ENCODE measurements around the gene SPATA32.

Gene SPATA32

DNA sequence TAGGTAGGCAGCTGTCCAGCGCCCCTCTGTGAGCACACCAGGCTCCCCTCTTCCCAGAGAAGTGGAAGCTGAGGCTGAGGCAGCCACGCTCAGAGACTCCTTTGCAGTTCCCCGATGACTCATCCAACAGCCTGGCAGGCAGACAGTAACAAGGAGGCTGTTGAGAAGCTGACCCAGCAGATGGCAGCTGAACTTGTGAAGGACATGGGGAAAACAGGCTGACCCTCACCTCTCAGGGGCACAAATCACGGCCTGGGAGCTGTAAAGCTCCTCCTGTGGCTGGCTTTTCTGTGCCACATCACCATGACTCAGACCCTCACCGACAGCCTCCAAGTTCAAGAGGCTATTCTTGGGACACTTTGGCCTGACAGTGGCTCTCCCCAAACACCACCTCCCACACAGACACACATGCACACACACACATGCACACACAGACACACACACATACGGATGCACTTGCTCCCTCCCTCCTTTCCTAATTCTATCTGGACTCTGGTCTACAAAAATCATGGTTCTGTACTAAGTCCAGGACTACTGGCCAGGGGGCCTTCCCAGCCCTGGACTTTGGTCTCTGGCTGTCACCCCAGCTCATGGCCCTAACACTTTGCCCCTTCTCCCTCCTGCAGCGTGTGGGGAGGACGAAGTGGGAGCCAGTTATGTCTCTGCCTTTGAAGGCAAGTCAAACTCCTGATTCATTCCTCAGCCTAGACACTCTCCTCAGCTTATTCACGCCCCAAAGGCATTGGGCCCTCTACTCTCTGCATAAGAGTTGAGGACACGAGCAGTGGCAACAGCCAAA, 31.7 kb upstream of the SPATA32 start:
- no peak for DNase-seq

DNA sequence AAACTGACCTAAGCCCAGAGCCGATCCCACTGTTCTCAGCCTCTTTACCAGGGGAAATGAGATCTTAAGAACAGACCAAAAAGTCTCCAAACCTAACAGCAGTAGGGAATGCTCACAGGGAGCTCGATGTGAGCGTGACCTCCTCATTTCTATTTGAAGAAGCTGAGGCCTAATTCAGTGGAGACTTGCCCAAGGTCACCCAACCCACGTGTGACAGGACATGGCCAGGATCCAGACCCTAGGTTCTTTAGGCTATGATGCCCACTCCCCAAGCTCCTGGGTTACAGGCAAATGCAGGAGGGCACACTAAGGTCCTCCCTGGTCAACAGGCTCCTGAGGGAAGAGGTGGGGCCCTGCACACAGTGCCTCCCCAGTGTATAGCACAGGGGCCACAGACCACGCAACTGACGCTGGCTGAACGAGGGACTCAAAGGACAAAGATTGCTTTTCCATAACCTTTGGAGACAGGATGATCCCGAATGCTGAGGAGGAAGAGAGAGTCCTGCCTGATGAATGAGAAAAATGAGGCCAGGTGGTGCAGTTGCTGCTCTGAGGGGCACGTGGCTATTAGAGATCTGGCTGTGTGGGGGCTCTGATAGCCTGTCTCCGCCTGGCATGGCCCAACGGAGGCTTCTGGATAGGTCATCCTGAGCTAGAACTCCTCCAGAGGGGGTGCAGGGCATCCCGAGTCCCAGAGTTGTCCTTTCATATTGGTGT, 31.0 kb upstream of the SPATA32 start:
- DNase-seq = no peak

DNA sequence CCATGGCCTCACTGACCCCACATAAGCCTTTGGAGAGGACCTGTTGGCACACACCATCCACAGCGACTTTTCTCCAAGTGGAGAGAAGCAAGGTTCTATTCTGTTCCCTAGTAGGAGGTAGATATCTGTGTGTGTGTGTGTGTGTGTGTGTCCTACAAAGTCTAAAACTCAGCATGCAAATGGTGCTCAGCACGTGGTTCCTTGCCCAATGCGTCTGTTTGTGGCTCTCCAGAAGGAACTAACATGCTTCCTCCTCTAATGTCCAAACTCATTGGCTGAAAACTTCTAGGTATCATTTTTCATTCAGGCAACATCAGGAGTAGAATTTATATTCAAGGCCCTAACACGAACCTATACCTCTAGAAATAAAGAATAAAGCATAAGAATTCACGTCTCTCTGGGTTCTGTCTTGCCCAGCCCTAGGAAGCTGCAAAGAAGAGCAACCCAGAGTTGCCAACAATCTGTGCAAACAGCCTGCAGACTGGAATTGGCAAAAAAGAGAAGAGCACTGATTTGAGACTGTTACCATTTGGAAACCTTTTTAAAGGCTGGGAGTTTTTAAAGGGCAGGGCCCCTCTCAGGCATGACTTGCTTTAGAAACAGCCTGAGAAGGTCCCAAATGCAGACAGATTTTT, 29.4 kb upstream of the SPATA32 start:
- no peak for DNase-seq

DNA sequence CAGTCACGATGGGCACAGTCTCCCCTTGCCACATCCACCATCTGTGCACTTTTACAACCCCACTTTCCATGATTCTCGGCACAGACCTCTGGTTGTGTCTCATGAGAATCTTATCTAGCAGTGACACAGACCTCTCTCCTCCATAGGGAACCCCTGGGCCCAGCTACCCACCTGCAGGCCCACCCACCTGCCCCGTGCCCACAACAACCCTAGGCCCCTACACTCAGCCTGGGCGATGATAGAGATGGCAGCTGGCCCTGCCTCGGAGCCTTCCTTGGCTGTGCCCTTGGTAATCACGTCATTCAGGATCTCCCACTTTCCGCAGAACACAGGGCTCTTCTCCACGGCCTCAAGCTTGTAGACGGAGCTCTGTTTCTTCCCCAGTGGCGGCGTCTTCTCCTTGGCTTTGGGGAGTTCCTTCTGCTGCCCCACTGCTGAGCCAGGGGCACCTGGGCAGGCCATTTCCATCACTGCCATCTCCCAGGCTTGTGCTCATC, 28.4 kb upstream of the SPATA32 start:
- no peak for DNase-seq

DNA sequence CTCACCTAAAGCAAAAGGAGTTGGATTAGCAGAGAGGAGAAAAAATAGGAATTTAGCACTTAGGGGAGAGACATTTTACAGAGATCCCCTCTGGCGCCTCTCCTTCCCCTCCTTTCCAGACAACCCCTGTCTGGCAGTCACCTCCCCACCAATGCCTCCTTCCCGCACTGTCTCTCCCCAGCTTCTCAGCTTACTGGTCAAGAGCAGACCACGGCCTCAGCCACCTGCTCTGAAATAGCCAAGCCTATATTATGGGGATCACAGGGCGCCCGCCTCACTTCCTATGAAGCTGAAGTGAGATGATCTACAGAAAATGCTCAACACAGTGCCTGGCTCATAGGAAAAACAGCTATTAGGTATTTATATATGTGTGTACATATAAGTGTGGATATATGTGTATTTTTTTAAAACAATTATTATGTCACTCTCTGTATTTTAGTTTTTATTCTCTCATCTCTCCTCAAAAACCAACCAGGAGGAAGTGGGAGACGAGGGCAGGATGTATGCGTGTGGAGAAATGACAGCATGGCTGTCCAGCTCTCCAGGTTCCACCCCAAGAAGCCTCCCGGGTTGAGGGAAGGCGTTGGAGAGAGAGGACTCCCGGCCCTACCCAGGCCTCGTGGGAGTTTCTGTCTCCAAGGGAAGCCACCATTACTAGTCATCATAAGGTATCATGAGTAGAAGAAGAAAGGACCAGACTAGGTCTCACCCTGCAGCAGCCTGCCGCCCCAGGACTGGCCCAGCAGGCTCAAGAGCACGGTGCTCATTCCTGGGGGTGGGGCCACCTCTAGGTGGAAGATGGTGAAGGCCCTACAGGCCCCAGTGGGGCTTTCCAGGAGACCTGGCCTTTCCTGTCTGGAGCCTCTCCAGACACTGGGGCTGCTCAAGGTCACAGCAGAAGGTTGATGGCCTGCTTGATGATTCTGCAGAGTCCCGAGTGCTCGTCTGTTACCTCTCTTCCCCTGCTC, 27.7 kb upstream of the SPATA32 start:
- DNase-seq = no peak

DNA sequence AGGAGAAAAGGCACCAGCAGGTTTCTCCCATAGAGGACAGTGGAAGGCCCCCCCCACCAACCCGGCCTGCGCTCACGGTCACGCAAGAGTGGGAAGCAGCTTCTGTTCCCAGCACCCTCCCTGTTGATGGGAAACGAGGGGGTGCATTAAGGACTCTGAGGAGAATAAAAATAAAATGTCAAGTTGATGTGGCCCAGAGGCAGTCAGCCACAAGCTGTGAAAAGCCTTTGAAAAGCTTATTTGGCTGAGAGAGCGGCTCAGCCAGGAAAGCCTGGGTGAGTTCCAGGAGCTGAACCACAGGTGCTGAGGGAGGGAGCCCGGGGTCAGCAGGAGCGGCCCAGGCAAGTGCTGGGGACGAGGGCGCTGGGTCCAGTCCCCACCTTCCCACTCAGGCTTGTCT, 26.9 kb upstream of the SPATA32 start:
- DNase-seq = peak; percentile 51 to 66

DNA sequence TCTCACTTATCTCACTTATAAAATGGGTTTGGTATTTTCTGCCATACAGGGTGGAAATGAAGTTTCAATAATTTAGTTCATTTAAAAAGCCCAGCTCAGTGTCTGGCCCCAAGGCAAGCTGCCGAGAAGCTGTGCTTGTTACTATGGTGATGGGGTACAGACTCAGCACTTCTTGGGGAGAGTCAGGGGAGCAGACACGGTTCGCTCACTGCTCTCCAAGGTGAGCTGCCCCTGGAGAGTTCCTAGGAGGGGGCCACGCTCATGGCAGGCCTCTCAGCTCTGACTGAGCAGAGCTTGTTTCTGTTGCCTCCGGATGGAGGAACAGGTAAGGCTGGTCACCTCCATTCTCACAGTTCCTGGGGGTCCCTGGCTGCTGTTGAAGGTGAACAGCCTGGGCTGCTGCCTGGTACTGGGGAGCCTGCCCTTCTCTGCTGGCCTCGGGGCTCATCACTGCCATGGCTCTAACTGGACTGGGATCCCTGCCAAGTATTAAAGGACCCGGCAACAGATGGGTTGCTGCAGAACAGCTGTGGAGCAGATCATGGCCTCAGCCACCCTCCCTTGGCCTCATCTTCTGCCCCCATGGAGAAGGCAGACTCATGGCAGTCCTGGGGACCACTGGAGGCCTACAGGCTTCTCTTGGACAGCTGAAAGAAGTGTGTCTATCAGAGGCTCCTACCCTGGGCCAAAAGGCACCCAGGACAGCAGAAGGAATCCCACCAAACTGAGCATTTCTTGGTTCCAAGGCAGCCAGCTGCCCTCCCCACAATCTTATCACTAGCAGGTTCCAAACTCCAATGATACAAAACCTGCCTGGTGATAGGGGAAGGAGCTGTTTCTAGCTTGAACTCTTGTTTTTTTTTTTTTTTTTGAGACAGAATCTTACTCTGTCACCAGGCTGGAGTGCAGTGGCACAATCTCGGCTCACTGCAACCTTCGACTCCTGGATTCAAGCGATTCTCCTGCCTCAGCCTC, 25.9 kb upstream of the SPATA32 start:
- peak; percentile 18 to 43 for DNase-seq

DNA sequence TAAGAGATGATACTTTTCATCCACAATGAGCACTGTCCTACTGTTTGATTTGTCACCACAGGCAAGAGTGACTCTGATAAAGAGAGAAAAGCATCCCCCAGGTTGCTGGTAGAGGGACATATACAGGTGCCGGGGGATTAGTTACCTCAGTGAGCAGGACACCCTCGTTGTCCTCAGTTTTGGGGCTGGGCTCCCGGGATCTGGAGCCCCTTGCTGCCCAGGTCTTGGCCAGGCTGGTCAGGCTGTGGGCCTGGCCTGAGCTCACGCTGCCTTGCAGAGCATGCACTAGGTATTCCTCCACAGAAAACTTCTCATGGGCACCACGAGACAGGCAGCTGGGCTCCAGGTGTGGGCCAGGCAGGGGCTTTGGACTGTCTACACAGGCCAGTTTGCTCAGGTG, 24.4 kb upstream of the SPATA32 start:
- DNase-seq = no peak

DNA sequence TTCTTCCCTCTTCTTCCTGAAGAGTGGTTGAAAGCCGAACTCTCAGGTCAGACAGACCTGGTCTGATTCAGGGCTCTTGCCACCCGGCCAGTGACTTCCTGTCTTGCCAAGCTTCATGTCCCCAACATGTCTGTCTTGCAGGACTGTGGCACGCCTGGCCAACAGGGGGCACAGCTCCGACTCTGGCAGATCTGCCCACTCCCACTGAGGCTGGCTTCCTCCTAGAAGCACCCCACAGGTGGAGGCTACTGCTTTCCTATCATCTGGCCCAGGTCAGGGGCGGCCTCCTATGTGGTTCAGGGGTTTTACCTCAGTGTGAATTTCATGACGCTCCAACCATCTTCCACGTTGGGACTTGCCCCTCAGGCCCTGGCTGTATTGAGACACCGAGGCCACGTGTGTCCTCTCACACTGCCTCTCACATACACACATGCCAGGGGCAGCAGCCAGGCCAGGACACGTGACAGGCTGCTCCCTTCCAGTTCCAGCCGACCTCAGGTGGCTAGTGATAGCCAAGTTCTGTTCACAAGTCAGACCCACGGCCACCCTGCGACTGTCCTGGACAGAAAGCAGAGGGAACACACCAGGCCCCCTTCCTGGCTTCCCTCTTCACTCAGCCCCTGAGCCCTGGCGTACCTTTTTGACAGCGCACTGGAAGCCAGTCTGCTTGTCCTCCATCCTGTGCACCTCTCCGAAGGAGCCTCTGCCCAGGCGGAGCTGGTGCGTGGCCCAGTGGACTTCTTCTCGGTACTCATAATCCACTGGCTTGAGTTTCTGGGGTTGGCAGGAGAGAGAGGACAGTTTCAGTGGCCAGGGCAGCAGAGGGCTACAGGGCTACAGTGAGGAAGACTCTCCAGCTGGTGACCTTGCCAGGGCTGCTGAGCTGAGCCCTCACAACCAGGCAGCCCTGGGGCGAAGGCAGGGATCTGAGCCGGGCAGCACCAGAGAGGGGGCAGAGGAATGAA, 22.6 kb upstream of the SPATA32 start:
- DNase-seq = no peak

DNA sequence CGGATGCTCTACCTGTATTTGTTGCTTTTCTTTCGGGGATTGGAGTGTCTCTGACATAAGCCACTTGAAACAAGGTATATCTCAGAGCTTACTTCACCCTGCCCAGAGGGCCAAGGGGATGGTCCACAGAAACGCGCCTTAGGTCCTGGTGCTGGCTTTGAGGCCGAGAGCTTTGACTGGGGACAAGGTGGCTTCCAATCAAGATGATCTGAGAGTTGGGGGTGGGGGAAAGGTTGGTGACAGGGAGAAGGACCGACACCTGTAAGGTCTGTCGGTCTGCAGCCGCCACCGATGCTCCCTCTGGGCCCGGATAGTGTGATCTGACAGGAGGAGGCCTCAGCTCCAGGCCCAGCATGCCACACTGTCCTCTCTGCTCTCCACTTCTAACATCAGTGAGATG, 21.8 kb upstream of the SPATA32 start:
- no peak for DNase-seq

DNA sequence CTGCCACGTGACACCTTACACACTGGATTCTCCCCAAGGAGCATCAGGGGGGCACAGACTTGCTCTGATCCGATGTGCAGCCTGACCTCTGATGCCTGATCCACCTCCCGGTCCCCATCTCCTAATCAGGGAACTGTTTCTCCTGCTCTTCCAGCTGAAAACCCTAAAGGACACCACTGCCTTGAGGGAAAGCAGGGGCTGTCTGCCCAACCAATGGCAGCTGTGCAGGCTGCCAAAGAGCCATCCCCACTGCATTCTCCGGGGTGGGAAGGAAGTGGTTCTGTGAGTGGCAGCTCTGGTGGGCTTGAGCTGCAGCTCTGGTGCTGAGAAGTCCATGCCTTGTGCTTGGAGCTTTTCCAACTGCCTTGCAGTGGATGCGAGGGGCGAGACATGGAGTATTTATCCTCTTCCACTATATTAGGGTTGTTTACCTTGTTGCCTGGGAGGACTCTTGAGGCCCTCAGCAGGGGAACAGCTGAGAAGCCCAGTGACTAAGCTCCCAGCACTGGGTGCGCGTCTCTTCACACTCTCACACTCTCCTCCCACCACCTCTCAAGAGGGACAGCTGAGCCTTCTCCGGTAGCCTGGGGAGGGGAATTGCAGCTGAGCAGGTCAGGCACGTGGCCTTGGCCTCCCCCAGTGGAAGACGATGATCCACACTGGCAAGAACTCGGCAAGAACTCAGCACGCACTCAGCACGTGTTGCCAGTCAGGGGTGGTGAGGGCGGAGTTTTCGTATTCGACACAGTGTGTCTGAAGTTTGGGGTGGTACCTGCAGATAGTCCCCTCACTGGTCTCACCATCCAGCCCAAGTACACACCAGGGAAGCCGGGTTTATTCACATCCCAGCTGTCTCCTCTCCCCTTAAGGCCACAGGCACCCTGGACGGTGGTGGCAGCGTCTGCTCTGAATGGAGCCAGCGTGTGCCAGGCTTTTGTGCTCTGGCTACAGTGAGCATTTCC, 21.1 kb upstream of the SPATA32 start:
- no peak for DNase-seq

DNA sequence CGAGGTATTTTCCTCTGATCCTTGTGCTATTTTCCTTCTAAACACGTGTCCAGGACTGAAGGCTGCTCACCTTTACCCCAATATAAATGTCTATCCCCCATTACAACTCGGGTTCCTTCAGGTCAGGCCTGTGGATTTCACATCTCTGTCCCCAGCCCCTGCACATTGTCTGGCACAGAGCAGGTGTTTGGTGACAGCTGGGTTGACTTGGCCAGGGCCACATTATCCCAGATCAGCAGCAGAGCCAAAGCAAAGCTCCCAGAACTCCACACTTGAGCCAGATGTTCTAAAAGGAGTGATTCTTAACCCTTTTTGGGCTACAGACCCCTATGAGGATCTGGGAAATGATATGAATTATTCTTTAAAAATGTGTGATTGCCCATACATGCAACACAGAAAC, 18.0 kb upstream of the SPATA32 start:
- no peak for DNase-seq

DNA sequence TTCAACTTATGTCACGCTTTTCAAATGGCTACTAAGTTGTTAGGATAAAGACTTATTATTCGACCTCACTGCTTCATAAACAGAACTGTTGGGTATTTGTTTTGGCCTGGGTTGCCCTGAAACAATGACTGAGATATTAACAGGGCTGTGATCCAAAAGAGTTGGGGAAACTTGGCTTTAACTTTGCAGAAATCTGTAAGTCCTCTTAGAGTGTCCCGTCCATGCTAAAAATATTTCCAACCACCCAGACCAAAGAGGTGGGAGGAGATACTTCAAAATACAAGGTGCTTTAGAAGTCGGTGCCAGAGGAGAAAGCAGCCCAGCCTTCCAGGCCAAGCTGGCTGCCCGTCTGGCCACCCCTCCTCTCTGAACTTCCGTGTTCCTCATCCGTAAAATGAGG, 16.1 kb upstream of the SPATA32 start:
- no peak for DNase-seq

DNA sequence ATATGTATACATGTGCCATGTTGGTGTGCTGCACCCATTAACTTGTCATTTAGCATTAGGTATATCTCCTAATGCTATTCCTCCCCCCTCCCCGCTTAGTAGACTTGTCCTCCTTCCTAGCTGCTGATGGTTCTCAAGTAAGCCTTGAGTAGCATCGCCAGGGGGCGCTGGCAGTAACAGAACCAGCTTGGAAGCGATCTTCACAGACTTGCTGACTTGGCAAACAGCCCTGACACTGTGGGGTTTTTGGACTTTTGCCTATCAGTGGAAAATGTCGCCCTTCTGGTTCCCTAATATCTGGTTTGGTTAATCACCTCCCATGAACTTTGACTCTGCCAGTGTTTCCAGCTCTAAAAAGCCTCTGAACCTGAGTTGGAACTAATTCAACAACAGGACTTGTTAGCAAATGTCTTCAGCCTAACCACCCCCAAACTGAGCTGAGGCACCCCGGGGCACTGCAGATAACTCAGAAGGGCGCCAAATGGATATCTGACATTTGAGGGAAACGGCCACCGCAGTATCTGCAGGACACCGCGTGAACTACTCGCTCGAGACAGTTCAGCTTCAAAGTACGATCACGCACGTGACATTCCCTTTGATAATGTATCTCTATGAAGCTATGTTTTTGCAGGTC, 15.4 kb upstream of the SPATA32 start:
- peak; percentile 88 to 90 for DNase-seq

DNA sequence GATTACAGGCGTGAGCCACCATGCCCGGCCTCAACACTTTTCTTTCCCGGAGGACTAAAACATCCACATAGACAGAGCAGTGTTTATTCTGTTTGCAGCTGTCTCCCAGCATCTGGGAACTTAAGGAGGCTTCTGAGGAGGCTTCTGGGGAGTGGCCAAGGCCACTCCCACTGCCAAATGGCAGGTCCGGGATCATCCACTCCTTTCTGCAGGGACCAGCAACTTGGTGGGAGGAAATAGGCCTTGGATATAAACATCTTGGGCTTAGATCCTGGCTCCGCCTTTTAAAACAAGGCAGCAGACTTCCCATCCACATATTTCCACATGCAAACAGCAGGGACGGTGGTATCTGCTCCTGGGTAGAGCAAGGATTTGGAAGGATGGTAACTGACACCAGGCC, 14.1 kb upstream of the SPATA32 start:
- no peak for DNase-seq

DNA sequence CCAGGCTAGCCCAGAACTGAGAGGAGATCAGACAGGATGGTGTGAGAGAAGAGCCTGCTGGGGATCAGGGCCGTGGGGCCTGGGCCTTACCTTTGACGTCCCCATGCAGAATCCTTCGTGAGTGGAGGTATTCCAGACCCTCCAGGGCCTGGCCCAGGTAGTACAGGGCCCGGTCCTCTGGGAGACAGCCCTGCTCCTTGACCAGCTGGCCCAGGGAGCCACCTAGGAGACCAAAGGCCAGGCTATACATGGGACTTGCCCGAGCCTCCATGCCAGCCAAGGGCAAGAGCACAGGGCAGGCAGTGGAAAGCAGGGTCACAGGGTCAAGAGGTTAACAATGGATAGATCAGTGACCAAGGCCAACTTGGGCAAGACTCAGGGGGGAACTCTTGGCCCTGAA, 12.1 kb upstream of the SPATA32 start:
- DNase-seq = no peak

DNA sequence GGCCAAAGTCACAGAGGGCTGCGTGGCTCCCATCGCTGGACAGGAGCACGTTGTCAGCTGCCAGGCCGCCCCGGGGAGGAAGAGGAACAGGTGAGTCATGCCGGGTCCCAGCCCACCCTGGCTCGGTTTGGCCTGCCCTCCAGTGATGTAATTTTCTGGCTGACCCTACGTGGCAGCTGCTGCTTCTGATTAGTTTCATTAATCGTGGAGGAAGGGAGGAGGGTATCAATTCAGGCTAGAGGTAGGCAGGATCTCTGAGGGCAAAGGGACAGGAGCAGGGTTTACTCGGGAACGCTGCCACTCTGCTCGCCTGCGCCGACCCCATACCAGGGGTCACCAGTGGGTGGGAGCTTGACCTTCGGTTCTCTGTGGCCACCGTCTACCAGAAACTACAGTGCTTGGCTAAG, 11.7 kb upstream of the SPATA32 start:
- no peak for DNase-seq

DNA sequence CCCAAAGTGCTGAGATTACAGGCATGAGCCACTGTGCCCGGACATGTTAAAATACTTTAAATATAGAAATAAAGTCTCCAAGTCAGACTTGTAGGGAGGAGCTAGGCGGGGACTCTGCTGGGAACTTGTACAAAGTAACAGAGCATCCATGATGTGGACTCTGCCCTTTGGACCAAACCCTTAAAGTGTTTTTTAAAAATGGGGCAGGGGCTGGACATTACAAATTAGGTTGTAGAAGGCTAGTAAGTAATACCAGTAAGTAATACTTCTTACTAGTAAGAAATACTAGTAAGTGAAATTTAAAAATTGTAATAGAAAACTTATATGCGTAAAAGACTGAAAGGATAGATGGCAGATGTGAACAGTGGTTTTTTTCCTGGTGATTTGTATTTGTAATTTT, 9.7 kb upstream of the SPATA32 start:
- DNase-seq = no peak
